ENCODE measurements around the gene NDUFA13. TPM values are rescaled to one million over a fixed set of nuclear protein-coding genes. Genes with fewer than 3 reads are reported as not detected.
"Not testable (repeated sequence)": the region's sequence is repeated elsewhere in the genome, so short reads cannot be mapped to it uniquely, and the experiment has no call there.

Gene NDUFA13
- polyA plus RNA-seq, 1 of the 3 experiments (the other 2 are of a cell fraction), result 1,828 TPM

DNA sequence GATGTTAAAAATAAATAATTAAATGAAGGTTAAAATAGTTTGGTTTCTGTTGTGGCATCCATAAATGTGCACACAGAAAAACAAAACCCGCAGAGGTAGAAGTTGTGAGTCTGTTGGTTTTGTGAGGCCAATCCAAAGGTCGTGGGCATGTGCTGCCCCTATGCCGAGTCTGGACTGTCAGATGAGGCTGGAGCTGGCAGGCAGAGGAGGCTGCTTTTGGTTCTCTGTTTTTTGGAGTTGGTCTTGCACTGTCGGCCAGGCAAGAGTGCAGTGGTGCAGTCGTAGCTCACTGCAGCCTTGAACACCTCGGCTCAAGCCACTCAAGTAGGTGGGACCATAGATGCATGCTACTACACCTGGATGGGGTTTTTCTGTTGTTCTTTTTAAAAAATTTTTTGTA is 44.3 kb upstream of the NDUFA13 start (continued):
- TF ChIP-seq, protein P1, sequence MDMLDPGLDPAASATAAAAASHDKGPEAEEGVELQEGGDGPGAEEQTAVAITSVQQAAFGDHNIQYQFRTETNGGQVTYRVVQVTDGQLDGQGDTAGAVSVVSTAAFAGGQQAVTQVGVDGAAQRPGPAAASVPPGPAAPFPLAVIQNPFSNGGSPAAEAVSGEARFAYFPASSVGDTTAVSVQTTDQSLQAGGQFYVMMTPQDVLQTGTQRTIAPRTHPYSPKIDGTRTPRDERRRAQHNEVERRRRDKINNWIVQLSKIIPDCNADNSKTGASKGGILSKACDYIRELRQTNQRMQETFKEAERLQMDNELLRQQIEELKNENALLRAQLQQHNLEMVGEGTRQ (IDR thresholded peaks at IDR 0.05; ENCODE audit: borderline replicate concordance, low read depth, low read length), result no peak
- TF ChIP-seq, protein P2, sequence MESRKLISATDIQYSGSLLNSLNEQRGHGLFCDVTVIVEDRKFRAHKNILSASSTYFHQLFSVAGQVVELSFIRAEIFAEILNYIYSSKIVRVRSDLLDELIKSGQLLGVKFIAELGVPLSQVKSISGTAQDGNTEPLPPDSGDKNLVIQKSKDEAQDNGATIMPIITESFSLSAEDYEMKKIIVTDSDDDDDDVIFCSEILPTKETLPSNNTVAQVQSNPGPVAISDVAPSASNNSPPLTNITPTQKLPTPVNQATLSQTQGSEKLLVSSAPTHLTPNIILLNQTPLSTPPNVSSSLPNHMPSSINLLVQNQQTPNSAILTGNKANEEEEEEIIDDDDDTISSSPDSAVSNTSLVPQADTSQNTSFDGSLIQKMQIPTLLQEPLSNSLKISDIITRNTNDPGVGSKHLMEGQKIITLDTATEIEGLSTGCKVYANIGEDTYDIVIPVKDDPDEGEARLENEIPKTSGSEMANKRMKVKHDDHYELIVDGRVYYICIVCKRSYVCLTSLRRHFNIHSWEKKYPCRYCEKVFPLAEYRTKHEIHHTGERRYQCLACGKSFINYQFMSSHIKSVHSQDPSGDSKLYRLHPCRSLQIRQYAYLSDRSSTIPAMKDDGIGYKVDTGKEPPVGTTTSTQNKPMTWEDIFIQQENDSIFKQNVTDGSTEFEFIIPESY (IDR thresholded peaks at IDR 0.05; ENCODE audit: borderline replicate concordance, low read depth), result no peak
- TF ChIP-seq FOXJ3 (CRISPR knock-in tag; IDR thresholded peaks at IDR 0.05) (no peak), ELF1 (IDR thresholded peaks at IDR 0.05) (no peak), SMC3 (IDR thresholded peaks at IDR 0.05; ENCODE audit: low read depth, low read length) (no peak), GABPA (IDR thresholded peaks at IDR 0.05; ENCODE audit: low read depth) (no peak), YY1 (IDR thresholded peaks at IDR 0.05; ENCODE audit: low read depth) (no peak), TAF1 (IDR thresholded peaks at IDR 0.05; ENCODE audit: borderline replicate concordance, low read depth, low read length) (no peak), MXI1 (IDR thresholded peaks at IDR 0.05; ENCODE audit: low read depth, low read length) (no peak)
- TF ChIP-seq, protein P3, sequence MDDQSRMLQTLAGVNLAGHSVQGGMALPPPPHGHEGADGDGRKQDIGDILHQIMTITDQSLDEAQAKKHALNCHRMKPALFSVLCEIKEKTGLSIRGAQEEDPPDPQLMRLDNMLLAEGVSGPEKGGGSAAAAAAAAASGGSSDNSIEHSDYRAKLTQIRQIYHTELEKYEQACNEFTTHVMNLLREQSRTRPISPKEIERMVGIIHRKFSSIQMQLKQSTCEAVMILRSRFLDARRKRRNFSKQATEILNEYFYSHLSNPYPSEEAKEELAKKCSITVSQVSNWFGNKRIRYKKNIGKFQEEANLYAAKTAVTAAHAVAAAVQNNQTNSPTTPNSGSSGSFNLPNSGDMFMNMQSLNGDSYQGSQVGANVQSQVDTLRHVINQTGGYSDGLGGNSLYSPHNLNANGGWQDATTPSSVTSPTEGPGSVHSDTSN (IDR thresholded peaks at IDR 0.05), result no peak

DNA sequence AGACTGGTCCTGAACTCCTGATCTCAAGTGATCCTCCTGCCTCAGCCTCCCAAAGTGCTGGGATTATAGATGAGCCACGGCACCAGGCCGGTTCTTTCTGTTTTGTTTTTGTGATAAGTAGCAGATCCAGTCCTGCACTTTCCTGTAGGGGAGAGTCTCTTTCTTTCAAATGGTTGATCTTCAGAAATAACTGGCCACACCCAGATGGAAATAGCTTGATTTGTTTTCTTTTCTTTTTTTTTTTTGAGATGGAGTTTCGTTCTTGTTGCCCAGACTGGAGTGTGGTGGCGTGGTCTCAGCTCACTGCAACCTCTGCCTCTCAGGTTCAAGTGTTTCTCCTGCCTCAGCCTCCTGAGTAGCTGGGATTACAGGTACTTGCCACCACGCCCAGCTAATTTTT is 43.9 kb upstream of the NDUFA13 start:
- H3K27ac ChIP-seq (ENCODE audit: low read depth in 2 of 2, low read length in 1 of 2); H3K9ac ChIP-seq; POLR2A ChIA-PET; H3K4me3 ChIP-seq (ENCODE audit: low read depth in 2 of 2, low read length in 1 of 2); H3K4me1 ChIP-seq (ENCODE audit: control insufficient read depth in 1 of 2, insufficient read depth in 2 of 2, low read depth in 1 of 2, low read length in 1 of 2); H2AFZ ChIP-seq (ENCODE audit: low read depth); DNase-seq; H4K20me1 ChIP-seq (ENCODE audit: insufficient read depth); H3K9me2 ChIP-seq; H3K4me2 ChIP-seq; H3K27me3 ChIP-seq (ENCODE audit: insufficient read depth): not testable (repeated sequence)
- CTCF ChIA-PET, result interaction anchor here (0.7 to 1.6 kb wide), 3 partner anchors 16 to 68 kb away, joined by 3 to 4 read pairs (median 3); no protein-coding TSS in a partner anchor
- 98% methylated on average over 5 of the region's 5 CpGs for WGBS (ENCODE audit: low lambda C conversion rate)
- H3K79me2 ChIP-seq (ENCODE audit: insufficient read depth), result peaks cover 96% of the 10 kb centered on the region
- H3F3A ChIP-seq (replicated peaks; ENCODE audit: insufficient read depth), result peaks cover 13% of the 10 kb centered on the region
- H3K9me3 ChIP-seq, result peaks cover 17% of the 10 kb centered on the region; the same call in 1 of the 2 replicates
- peaks cover 3 to 36% of the 10 kb centered on the region in 2 experiments for H3K36me3 ChIP-seq (replicated peaks in 1 of 2; ENCODE audit: control insufficient read depth in 1 of 2, insufficient read depth in 2 of 2, low read length in 1 of 2)

All from SK-N-SH (cell line).